ENCODE data around the gene SLC22A14.
"Not testable (repeated sequence)": the region's sequence is repeated elsewhere in the genome, so short reads cannot be mapped to it uniquely, and the experiment has no call there.

Gene SLC22A14

DNA sequence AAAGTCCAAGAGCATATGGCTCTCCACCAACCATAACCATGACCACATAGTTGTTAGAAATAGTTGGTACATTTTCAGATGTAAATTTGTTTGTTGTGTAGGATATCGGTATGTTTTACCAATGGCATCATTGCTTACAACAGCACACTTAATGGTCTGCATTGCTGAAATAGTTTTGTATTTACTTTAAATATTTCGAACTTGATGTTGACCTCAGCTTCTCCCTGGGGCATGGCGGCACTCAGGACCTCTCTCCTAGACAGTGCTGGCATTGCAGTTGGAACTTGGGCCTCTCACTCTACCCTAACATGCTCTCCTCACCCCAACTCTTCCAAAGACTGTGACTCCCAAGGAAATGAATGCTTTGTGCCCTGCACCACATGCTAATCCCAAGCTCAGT lies 11.5 kb upstream of the SLC22A14 start:
- in situ Hi-C loops (cut with HindIII; ENCODE audit: low sequenced_read_pairs), result no loop called here

GRCh38 chr3:38271553-38271952 lies 10.5 kb upstream of the SLC22A14 start:
- in situ Hi-C loops (cut with HindIII; ENCODE audit: low sequenced_read_pairs), result no loop called here

GRCh38 chr3:38274864-38275649 lies 7.0 kb upstream of the SLC22A14 start:
- in situ Hi-C loops (cut with HindIII; ENCODE audit: low sequenced_read_pairs), result no loop called here

DNA sequence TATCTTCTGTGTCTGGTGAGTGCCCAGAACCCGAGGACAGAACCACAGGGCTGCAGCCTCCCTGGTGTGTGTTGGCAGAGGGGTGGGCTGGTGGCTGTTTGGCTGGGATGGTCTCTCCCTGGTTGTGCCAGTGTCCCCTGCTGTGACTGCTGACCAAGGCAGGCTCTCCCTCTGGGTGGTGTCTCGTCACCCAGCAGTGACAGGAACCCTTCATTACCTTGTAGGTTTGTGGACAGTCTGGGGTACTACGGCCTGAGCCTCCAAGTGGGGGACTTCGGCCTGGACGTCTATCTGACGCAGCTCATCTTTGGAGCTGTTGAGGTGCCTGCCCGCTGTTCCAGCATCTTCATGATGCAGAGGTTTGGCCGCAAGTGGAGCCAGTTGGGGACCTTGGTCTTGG lies 6.4 kb upstream of the SLC22A14 start:
- in situ Hi-C loops (cut with HindIII; ENCODE audit: low sequenced_read_pairs), result no loop called here

- in situ Hi-C loops (cut with HindIII; ENCODE audit: low sequenced_read_pairs), result no loop called here
These were observed 5.8 kb upstream of the SLC22A14 start for GRCh38 chr3:38276081-38276916.

- in situ Hi-C loops (cut with HindIII; ENCODE audit: low sequenced_read_pairs), result no loop called here
These were observed 5.0 kb upstream of the SLC22A14 start for GRCh38 chr3:38276917-38277630.

DNA sequence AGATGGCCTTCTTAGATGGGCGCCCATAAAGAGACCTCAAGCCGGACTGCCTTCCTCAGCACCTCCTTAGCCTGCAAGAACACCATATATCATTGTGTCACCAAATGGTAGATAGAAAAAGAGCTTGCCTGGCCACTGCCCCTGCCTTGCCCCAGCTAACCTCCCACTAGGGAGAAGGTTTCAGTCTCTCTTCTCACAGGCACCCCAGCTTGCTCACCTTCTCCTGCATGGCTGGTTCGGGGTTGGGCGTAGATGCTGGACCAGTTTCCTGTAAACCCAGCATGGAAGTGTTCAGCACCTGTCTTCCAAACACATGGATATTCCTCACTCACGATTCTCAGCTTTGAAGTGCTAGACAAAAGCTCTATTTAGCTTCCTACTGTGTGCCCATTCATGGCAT lies 3.3 kb upstream of the SLC22A14 start:
- in situ Hi-C loops (cut with HindIII; ENCODE audit: low sequenced_read_pairs), result no loop called here

- in situ Hi-C loops (cut with HindIII; ENCODE audit: low sequenced_read_pairs), result no loop called here
These were observed 2.0 kb downstream of the SLC22A14 start for GRCh38 chr3:38283810-38284755.

DNA sequence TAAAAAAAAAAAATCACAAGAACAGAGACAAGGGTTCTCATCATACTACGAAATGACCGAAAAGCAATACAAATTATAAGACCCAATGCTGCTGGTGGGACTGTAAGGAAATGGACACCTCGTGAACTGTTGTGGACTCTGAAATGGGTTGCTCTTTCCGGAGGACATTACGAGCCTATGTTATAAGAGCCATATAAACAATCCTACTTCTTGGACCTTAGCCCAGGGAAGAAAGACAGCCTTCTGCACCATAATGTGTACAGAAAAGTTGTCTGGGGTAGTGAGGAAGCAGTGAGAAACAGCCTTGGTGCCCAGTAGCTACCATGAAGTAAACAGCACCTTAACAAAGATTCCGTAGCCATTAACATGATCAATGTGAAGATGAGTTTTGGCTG lies 2.7 kb downstream of the SLC22A14 start:
- in situ Hi-C loops (cut with HindIII; ENCODE audit: low sequenced_read_pairs), result no loop called here

DNA sequence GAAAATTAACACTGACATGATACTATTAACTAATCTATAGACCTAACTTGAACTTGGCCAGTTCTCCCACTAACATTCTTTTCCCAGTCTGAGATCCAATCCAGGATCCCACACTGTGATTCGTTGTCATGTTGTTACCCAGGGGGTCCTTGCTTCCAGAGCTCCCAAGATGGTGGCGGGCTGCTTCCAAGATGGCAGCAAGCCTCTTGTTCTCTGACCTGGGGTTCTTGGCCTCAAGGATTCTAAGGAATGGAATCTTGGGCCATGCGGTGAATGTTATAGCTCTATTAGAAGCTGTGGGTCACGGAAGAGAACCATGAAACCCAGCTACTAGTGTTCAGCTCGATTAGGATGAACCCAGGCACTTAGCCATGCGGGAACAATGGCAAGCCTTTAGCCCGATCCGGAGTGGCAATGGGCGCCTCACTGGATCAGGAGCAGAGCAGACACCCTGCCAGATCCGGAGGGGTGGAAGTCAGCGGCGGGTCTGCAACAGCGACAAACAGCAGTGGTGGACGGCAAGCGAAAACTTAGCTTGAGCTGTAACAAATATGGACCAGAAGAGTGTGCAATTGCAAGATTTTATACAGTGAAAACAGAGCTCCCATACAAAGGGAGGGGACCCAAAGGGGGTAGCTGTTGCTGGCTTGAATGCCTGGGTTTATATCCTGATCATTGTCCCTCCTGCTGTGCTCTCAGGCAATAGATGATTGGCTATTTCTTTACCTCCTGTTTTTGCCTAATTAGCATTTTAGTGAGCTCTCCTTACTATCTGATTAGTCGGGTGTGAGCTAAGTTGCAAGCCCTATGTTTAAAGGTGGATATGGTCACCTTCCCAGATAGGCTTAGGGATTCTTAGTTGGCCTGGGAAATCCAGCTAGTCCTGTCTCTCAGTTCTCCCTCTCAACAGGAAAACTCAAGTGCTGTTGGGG lies 7.5 kb downstream of the SLC22A14 start:
- in situ Hi-C loops (cut with HindIII; ENCODE audit: low sequenced_read_pairs), result not testable (repeated sequence)

- in situ Hi-C loops (cut with HindIII; ENCODE audit: low sequenced_read_pairs), result not testable (repeated sequence)
These were observed 15.0 kb downstream of the SLC22A14 start for GRCh38 chr3:38297053-38297452.

- in situ Hi-C loops (cut with HindIII; ENCODE audit: low sequenced_read_pairs), result no loop called here
These were observed 15.4 kb downstream of the SLC22A14 start for GRCh38 chr3:38297537-38297936.

DNA sequence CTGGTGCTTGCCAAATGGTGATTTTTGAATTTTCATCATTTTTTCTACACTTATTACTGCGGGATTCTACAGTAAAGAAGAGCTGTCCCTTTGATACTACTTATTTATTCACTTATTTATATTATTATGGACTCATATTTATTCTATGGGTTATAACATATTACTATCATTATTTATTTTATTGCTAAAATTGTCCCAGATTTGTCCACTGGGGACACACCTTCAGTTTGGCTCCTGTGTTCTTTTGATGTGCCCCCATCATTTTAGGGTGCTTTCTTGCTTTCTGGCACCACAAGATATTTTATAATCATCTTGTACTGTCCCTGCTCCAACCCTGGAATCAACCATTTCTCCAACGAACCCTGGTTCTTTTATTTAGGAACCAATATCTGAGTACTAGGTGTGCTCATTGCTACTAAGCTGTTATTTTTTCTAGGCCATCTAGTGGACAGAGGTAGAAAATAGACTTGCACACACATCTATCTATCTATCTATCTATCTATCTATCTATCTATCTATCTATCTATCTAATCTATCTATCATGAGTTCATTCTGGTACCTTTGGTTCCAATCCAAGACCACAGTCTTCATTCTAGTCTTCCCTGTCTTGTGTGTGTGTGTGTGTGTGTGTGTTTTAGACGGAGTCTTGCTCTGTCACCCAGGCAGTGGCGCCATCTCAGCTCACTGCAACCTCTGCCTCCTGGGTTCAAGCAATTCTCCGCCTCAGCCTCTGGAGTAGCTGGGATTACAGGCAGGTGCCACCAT lies 16.0 kb downstream of the SLC22A14 start:
- in situ Hi-C loops (cut with HindIII; ENCODE audit: low sequenced_read_pairs), result no loop called here

GRCh38 chr3:38306941-38307340 lies 24.8 kb downstream of the SLC22A14 start:
- in situ Hi-C loops (cut with HindIII; ENCODE audit: low sequenced_read_pairs), result no loop called here

- in situ Hi-C loops (cut with HindIII; ENCODE audit: low sequenced_read_pairs), result no loop called here
These were observed 25.5 kb downstream of the SLC22A14 start for GRCh38 chr3:38307599-38307998.

DNA sequence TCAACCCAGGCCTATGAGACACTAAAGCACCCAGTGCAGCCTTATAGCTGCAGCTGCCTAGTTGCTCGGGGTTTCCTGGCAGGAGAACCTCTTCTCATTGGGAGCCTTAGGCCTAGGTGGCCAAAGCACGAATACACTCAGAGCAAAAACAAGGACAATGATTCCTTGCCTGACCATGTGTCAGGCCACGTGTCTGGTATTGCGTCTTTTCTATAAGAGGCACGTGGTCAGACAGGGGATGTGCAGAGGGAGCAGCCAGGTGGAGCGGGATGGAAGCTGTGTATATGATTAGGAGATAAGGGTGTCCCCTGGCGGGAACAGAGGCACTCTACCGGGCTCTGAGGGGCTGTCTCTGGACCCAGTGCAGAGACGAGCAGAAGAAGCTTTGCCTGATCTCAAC lies 26.4 kb downstream of the SLC22A14 start:
- in situ Hi-C loops (cut with HindIII; ENCODE audit: low sequenced_read_pairs), result no loop called here

- in situ Hi-C loops (cut with HindIII; ENCODE audit: low sequenced_read_pairs), result no loop called here
These were observed 29.4 kb downstream of the SLC22A14 start for GRCh38 chr3:38311476-38311875.

DNA sequence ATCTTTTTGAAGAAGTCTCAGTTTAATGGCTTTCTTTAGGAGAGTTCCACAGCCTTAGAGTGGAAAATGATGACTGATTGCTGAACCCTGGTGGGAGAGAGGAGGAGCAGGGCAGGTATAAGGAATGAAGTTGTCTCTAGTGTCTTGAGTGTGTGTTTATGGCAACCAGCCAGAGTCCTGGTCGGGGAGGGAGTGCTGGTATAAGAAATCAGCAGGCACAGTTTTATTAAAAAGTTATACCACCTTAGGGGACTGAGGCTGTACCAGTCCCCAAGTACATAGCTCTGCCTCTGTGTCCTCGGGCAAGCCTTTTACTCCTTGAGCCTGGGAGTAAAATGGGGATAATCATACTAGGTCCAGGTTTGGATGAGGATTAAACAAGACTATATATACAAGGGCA lies 29.8 kb downstream of the SLC22A14 start:
- in situ Hi-C loops (cut with HindIII; ENCODE audit: low sequenced_read_pairs), result no loop called here

GRCh38 chr3:38312356-38312755 lies 30.3 kb downstream of the SLC22A14 start:
- in situ Hi-C loops (cut with HindIII; ENCODE audit: low sequenced_read_pairs), result no loop called here

Measured in DLD1 (cell line).